H1 (cell line): Measurements from ENCODE around the gene MYBPH. TPM values are rescaled to one million over a fixed set of nuclear protein-coding genes. Genes with fewer than 3 reads are reported as not detected.

Source experiments
- CTCF ChIA-PET: fragments of 300-600 bp; sonication (Branson Sonifier 250); formaldehyde crosslinking; loops from one replicate; lab custom pipeline; 2021; ENCODE audit not compliant: partially characterized antibody; lab: Charles Lee
- POLR2A ChIA-PET: fragments of 300-600 bp; sonication (Branson Sonifier 250); formaldehyde crosslinking; loops from one replicate; lab custom pipeline; 2021; ENCODE audit warnings: inconsistent platforms; ENCODE audit not compliant: partially characterized antibody; lab: Charles Lee
- DNase-seq, 2 experiments: peaks; one replicate each; pipeline versions ENCODE4 v3.0.0 to v3.0.0-alpha.2; 2010 to 2022; ENCODE audit warnings: low spot score in 2 of 2, low read depth in 1 of 2, mixed read lengths in 1 of 2
- FAIRE-seq: peaks from 2 replicates; lab custom pipeline; 2011; peaks lifted over from hg19 to GRCh38; lab: Jason Lieb, UNC
- H2AFZ ChIP-seq: 2 replicates; pipeline ENCODE4 v1.8.1; 2012; ENCODE audit warnings: low read length, inconsistent platforms
- H2AK5ac ChIP-seq: 2 replicates; pipeline ENCODE4 v1.6.1; 2013; ENCODE audit warnings: low read depth, low read length
- H2BK120ac ChIP-seq: replicated peaks from 2 replicates; pipeline ENCODE3; 2013; ENCODE audit warnings: low read depth, low read length, inconsistent platforms
- H2BK12ac ChIP-seq: 2 replicates; pipeline ENCODE4 v1.6.1; 2013; ENCODE audit warnings: low read depth, low read length
- H2BK15ac ChIP-seq: 2 replicates; pipeline ENCODE4 v1.6.1; 2013; ENCODE audit warnings: low read length
- H2BK20ac ChIP-seq: 2 replicates; pipeline ENCODE4 v1.6.1; 2013; ENCODE audit warnings: low read length
- H2BK5ac ChIP-seq: 2 replicates; pipeline ENCODE4 v1.6.1; 2013; ENCODE audit warnings: low read depth, low read length
- H3K14ac ChIP-seq: 2 replicates; pipeline ENCODE4 v1.6.1; 2013; ENCODE audit warnings: inconsistent platforms; ENCODE audit not compliant: insufficient read length
- H3K18ac ChIP-seq: 2 replicates; pipeline ENCODE4 v1.6.1; 2013; ENCODE audit warnings: low read length; ENCODE audit errors: extremely low read depth
- H3K23ac ChIP-seq: 2 replicates; pipeline ENCODE4 v1.6.1; 2013; ENCODE audit warnings: inconsistent platforms; ENCODE audit not compliant: insufficient read length
- H3K23me2 ChIP-seq: 2 replicates; pipeline ENCODE4 v1.6.1; 2013; ENCODE audit warnings: low read depth, low read length
- H3K27ac ChIP-seq: 2 replicates; pipeline ENCODE4 v1.6.1; 2011; ENCODE audit warnings: low read depth, low read length, inconsistent platforms
- H3K27me3 ChIP-seq, 4 experiments: replicated peaks in 1 of 4; 1 replicate in 1 of 4; 2 replicates in 3 of 4; pipeline versions ENCODE4 v1.6.1 to v1.8.1; 2011 to 2013; ENCODE audit warnings: low read length in 3 of 4, mild to moderate bottlenecking in 3 of 4, inconsistent platforms in 2 of 4, mixed read lengths in 2 of 4, moderate library complexity in 1 of 4; ENCODE audit not compliant: control insufficient read depth in 3 of 4, insufficient read depth in 3 of 4; ENCODE audit errors: extremely low read depth in 1 of 4
- H3K36me3 ChIP-seq, 4 experiments: 2 replicates each; pipeline versions ENCODE4 v1.6.1 to v1.8.1; 2011 to 2013; ENCODE audit warnings: mild to moderate bottlenecking in 4 of 4, low read length in 3 of 4, moderate library complexity in 2 of 4, control low read depth in 1 of 4, inconsistent platforms in 1 of 4; ENCODE audit not compliant: insufficient read depth in 4 of 4, control insufficient read depth in 2 of 4
- H3K4ac ChIP-seq: replicated peaks from 2 replicates; pipeline ENCODE3; 2013; ENCODE audit warnings: low read length, low read depth, mixed read lengths, inconsistent platforms; ENCODE audit not compliant: insufficient read length
- H3K4me1 ChIP-seq, 4 experiments: replicated peaks in 1 of 4; 1 replicate in 1 of 4; 2 replicates in 3 of 4; pipeline versions ENCODE4 v1.6.1 to v1.8.1; 2011 to 2013; ENCODE audit warnings: low read length in 3 of 4, inconsistent platforms in 2 of 4, mixed read lengths in 1 of 4; ENCODE audit not compliant: insufficient read depth in 4 of 4, control insufficient read depth in 3 of 4
- H3K4me2 ChIP-seq, 2 experiments: 2 replicates each; pipeline versions ENCODE4 v1.6.1 to v1.8.1; 2011 to 2013; ENCODE audit warnings: low read depth in 2 of 2, low read length in 2 of 2, control low read depth in 1 of 2, inconsistent platforms in 1 of 2, mild to moderate bottlenecking in 1 of 2; ENCODE audit not compliant: insufficient read depth in 1 of 2
- H3K4me3 ChIP-seq, 4 experiments: fragments of 200-600, 300-600 bp in 1 of 4; sonication (generic), shearing (Covaris generic), sonication (Bioruptor Twin) in 1 of 4; 2 replicates each; pipeline versions ENCODE4 v1.5.1 to v1.8.1; 2011 to 2016; ENCODE audit warnings: low read length in 4 of 4, low read depth in 3 of 4, control low read depth in 2 of 4, inconsistent platforms in 2 of 4, mild to moderate bottlenecking in 2 of 4, mixed read lengths in 1 of 4, moderate library complexity in 1 of 4; ENCODE audit not compliant: insufficient read depth in 2 of 4; ENCODE audit errors: extremely low read depth in 1 of 4
- H3K56ac ChIP-seq: replicated peaks from 2 replicates; pipeline ENCODE3; 2013; ENCODE audit warnings: low read depth, mild to moderate bottlenecking, mixed read lengths, low read length, inconsistent platforms; ENCODE audit not compliant: insufficient read length
- H3K79me1 ChIP-seq: 2 replicates; pipeline ENCODE4 v1.6.1; 2013; ENCODE audit warnings: low read depth, low read length, control low read depth
- H3K79me2 ChIP-seq, 2 experiments: 2 replicates each; pipeline versions ENCODE4 v1.6.1 to v1.8.1; 2012 to 2013; ENCODE audit warnings: low read length in 2 of 2, mild to moderate bottlenecking in 2 of 2, inconsistent platforms in 1 of 2; ENCODE audit not compliant: insufficient read depth in 2 of 2, control insufficient read depth in 1 of 2
- H3K9ac ChIP-seq, 4 experiments: replicated peaks in 1 of 4; 1 replicate in 1 of 4; 2 replicates in 3 of 4; pipeline versions ENCODE4 v1.6.1 to v1.8.1; 2011 to 2013; ENCODE audit warnings: low read depth in 3 of 4, low read length in 3 of 4, control low read depth in 2 of 4, mild to moderate bottlenecking in 2 of 4, moderate library complexity in 2 of 4, inconsistent platforms in 1 of 4; ENCODE audit errors: extremely low read depth in 1 of 4
- H3K9me3 ChIP-seq, 2 experiments: 2 replicates each; pipeline versions ENCODE4 v1.6.1 to v1.8.1; 2012 to 2013; ENCODE audit warnings: mild to moderate bottlenecking in 2 of 2, moderate library complexity in 2 of 2, control low read depth in 1 of 2, inconsistent platforms in 1 of 2, low read depth in 1 of 2, low read length in 1 of 2, mixed read lengths in 1 of 2; ENCODE audit not compliant: insufficient read depth in 2 of 2
- H4K20me1 ChIP-seq, 2 experiments: replicated peaks in 1 of 2; 2 replicates each; pipeline versions ENCODE3 to v1.8.1; 2011 to 2013; ENCODE audit warnings: inconsistent platforms in 2 of 2, low read length in 2 of 2, mild to moderate bottlenecking in 1 of 2; ENCODE audit not compliant: insufficient read depth in 2 of 2, control insufficient read depth in 1 of 2
- H4K5ac ChIP-seq: 2 replicates; pipeline ENCODE4 v1.6.1; 2013; ENCODE audit warnings: low read length, low read depth, mixed read lengths, inconsistent platforms; ENCODE audit not compliant: insufficient read length
- H4K8ac ChIP-seq: 2 replicates; pipeline ENCODE4 v1.8.0; 2013; ENCODE audit warnings: mild to moderate bottlenecking, moderate library complexity, low read length, inconsistent platforms; ENCODE audit not compliant: insufficient read depth; ENCODE audit errors: extremely low read depth
- H4K91ac ChIP-seq: replicated peaks from 2 replicates; pipeline ENCODE3; 2013; ENCODE audit warnings: low read length, mixed read lengths, inconsistent platforms; ENCODE audit not compliant: insufficient read length
- CHD1 ChIP-seq: IDR thresholded peaks from 2 replicates; pipeline ENCODE4 v1.6.1; 2012; ENCODE audit warnings: low read depth, low read length, improper control_type of control experiment
- CHD2 ChIP-seq: IDR thresholded peaks from 2 replicates; pipeline ENCODE4 v1.6.1; 2012; ENCODE audit warnings: low read length, improper control_type of control experiment
- HDAC2 ChIP-seq, 2 experiments: fragments of 300-600 bp in 1 of 2; sonication (generic) in 1 of 2; IDR thresholded peaks; 2 replicates each; pipeline ENCODE4 v1.6.1; 2011 to 2012; ENCODE audit warnings: low read depth in 2 of 2, low read length in 2 of 2, mild to moderate bottlenecking in 2 of 2, moderate library complexity in 2 of 2, borderline replicate concordance in 1 of 2, inconsistent platforms in 1 of 2
- JUN ChIP-seq: IDR thresholded peaks from 2 replicates; pipeline ENCODE4 v1.6.1; 2011; ENCODE audit warnings: low read depth, mild to moderate bottlenecking, improper control_type of control experiment, low read length
- KDM1A ChIP-seq: fragments of 200-600, 300-600 bp; sonication (generic); IDR thresholded peaks from 2 replicates; pipeline ENCODE4 v1.7.1; 2016; ENCODE audit warnings: mild to moderate bottlenecking, low read length, borderline replicate concordance
- KDM5A ChIP-seq: fragments of 200-600 bp; IDR thresholded peaks from 2 replicates; pipeline ENCODE4 v1.7.1; 2012; ENCODE audit warnings: mild to moderate bottlenecking, low read length, inconsistent platforms, mixed read lengths
- POU5F1 ChIP-seq: IDR thresholded peaks from 2 replicates; pipeline ENCODE4 v1.6.1; 2011; ENCODE audit warnings: low read depth, mild to moderate bottlenecking, low read length, moderate library complexity
- RFX5 ChIP-seq: IDR thresholded peaks from 2 replicates; pipeline ENCODE4 v1.6.1; 2011; ENCODE audit warnings: low read depth, low read length, improper control_type of control experiment, borderline replicate concordance
- SIRT6 ChIP-seq: IDR thresholded peaks from one replicate; pipeline ENCODE4 v1.7.1; 2012; ENCODE audit warnings: low read length, inconsistent platforms
- YY1 ChIP-seq: IDR thresholded peaks from 2 replicates; pipeline ENCODE4 v1.6.1; 2011; ENCODE audit warnings: low read depth, mild to moderate bottlenecking, low read length
- whole genome bisulfite sequencing, 2 experiments: shearing (Covaris generic) in 1 of 2; methylation state at CpG; one replicate each; pipeline versions ENCODE4 v1.1.6 to v1.1.7; 2013 to 2015; ENCODE audit warnings: low lambda C conversion rate in 2 of 2, mixed read lengths in 2 of 2, inconsistent platforms in 1 of 2, low coverage in 1 of 2, missing lambda C conversion rate in 1 of 2; ENCODE audit not compliant: insufficient replicate concordance in 2 of 2, insufficient coverage in 1 of 2, insufficient read length in 1 of 2; ENCODE audit errors: extremely low coverage in 1 of 2, missing lambda C conversion rate in 1 of 2; 5-methylcytosine and 5-hydroxymethylcytosine counted together
- polyA plus RNA-seq, 7 experiments: library from polyadenylated mRNA; depleted of rRNA in 3 of 7; stranded (reverse) in 5 of 7; unstranded in 2 of 7; fragments of >200 nt in 5 of 7; fragments of 200-250 nt in 2 of 7; gene quantifications; 1 replicate in 5 of 7; 2 replicates in 1 of 7; 4 replicates in 1 of 7; pipeline versions ENCODE4 v1.2.1 to v1.2.3, GENCODE V29; 2011 to 2013; ENCODE audit warnings: missing spikeins in 2 of 7, mixed read lengths in 2 of 7
- total RNA-seq: library from RNA; stranded (reverse); fragmentation: NEBNext Ultra II Directional; extraction: Animal tissue kit (Norgen Biotek cat#: 25700); gene quantifications from 2 replicates; pipeline ENCODE4 v1.2.1, GENCODE V29; 2021

The MYBPH gene
- total and polyA plus RNA-seq, 2 of the 8 experiments (the other 6 are each of a cell fraction or from before 2014, with no cell fraction given): not detected

DNA sequence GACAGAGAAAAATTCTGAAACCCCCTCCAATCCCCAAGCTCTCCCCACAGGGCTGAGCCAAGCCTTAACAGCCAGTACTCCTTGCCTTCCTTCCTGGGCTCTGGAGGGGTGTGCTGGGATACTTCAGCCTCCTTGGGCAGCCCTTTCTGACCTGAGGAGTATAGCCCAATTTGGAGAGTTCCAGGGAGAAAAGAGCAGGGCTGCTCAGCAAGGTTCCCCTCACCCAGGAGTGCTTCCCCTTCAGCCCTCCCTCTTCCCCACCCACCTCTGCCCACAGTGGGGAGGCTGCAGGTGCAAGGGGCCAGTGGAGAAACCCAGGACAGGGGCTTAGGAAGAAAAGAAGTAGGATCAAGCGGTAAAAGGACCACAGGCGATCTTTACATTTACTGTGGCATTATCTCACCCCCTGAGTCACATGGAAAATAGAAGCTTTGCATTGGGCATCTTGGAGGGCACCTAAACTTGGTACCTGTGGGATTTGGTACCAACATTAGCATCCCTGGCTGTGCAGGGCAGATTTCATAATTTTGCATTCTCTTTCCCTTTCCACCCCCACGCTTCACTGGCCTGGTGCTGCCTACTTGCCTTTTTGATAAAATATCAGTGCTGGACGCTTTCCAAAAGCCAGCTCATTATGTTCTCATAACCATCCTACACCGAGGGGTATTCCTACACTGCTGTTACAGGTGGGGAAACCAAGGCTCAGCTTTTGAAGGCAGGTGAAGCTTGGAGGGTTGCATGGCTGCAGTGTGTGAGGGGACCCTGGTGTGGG is 50.9 kb downstream of the MYBPH start:
- Histone ChIP-seq H4K91ac (no peak overlapping the region), H2AFZ (no peak overlapping the region), H3K9me3 (no peaks in the 10 kb centered on the region), H4K8ac (no peak overlapping the region), H4K20me1 (no peaks in the 10 kb centered on the region), H3K27ac (no peak overlapping the region), H3K4me3 (no peak overlapping the region), H3K56ac (no peak overlapping the region), H3K79me1 (no peaks in the 10 kb centered on the region), H2AK5ac (no peak overlapping the region), H3K14ac (no peak overlapping the region), H2BK12ac (no peak overlapping the region), H4K5ac (no peak overlapping the region), H3K23me2 (peaks cover 2% of the 10 kb centered on the region; the same call in 1 of the 2 replicates), H3K36me3 (no peaks in the 10 kb centered on the region), H2BK15ac (no peak overlapping the region), H2BK120ac (no peak overlapping the region), H3K79me2 (no peaks in the 10 kb centered on the region), H3K9ac (no peak overlapping the region; a peak in 1 of 7 replicates), H3K27me3 (peaks cover 5 to 32% (median 17%) of the 10 kb centered on the region in 4 experiments), H2BK5ac (no peak overlapping the region), H3K4me1 (peaks cover 3 to 22% (median 13%) of the 10 kb centered on the region in 4 experiments), H3K18ac (no peak overlapping the region), H3K4ac (no peak overlapping the region), H3K23ac (no peak overlapping the region), H2BK20ac (no peak overlapping the region), H3K4me2 (no peak overlapping the region)
- TF ChIP-seq POU5F1 (no peak), HDAC2 (IDR thresholded peaks at IDR 0.05; ENCODE audit: borderline replicate concordance in 1 of 2, low read depth in 2 of 2, low read length in 2 of 2) (no peak), SIRT6 (no peak), YY1 (no peak), RFX5 (no peak), KDM5A (no peak), KDM1A (no peak), JUN (no peak), CHD2 (no peak), CHD1 (no peak)
- 82% methylated on average over 5 of the region's 5 CpGs; no CpG with 5 or more reads in 1 of the 2 experiments for whole genome bisulfite sequencing, 2 experiments
- DNase-seq (peak in 1 of 2 experiments; percentile 37), FAIRE-seq (no peak)
- POLR2A ChIA-PET: interaction anchor here (0.7 to 2.1 kb wide), 3 partner anchors 10 to 42 kb away, joined by 3 to 5 read pairs (median 3); no protein-coding TSS in a partner anchor
- CTCF ChIA-PET: interaction anchor here (0.9 to 49.1 kb wide), 16 partner anchors 7 to 144 kb away, joined by 3 to 1071 read pairs (median 15); partner anchors contain the start of genes MYBPH, MYOG and PPFIA4
